B cell (primary cell): Measurements from ENCODE around the gene TCF23. TPM values are rescaled to one million over a fixed set of nuclear protein-coding genes. Genes with fewer than 3 reads are reported as not detected.

ENCODE experiments used
- ATAC-seq: fragments of 200-7000 bp; cut with Tn5 transposase; one replicate; pipeline ENCODE4 v1.10.0; 2021; ENCODE audit warnings: low read depth, mild to moderate bottlenecking, moderate number of reproducible peaks, moderate library complexity
- CTCF ChIA-PET: fragments of 350-600 bp; sonication (Branson Sonifier 250); formaldehyde crosslinking; loops from one replicate; lab custom pipeline; 2021; ENCODE audit warnings: antibody characterized with exemption, inconsistent platforms; lab: Charles Lee
- POLR2A ChIA-PET: fragments of 350-600 bp; sonication (Branson Sonifier 250); formaldehyde crosslinking; loops from one replicate; lab custom pipeline; 2021; ENCODE audit warnings: antibody characterized with exemption; lab: Charles Lee
- DNase-seq: peaks from one replicate; pipeline ENCODE4 v3.0.0; 2013
- H2AFZ ChIP-seq: 2 replicates; pipeline ENCODE4 v1.6.1; 2012; ENCODE audit warnings: mild to moderate bottlenecking, low read depth, low read length; ENCODE audit not compliant: insufficient read depth, poor library complexity, severe bottlenecking
- H3K27ac ChIP-seq, 2 donors: 1 replicate in 1 of 2; 2 replicates in 1 of 2; pipeline ENCODE4 v1.5.1; 2012 to 2013; ENCODE audit warnings: low read length in 2 of 2, mild to moderate bottlenecking in 2 of 2, moderate library complexity in 1 of 2
- H3K27me3 ChIP-seq, 4 experiments: fragments of 200-600 bp in 1 of 4; sonication (generic) in 1 of 4; replicated peaks in 1 of 4; 1 replicate in 2 of 4; 2 replicates in 2 of 4; pipeline versions ENCODE4 v1.6.1 to v1.7.0; 2013 to 2016; ENCODE audit warnings: low read length in 3 of 4, mild to moderate bottlenecking in 2 of 4, mixed read lengths in 1 of 4, moderate library complexity in 1 of 4; ENCODE audit not compliant: insufficient read depth in 4 of 4, control insufficient read depth in 3 of 4; ENCODE audit errors: control extremely low read depth in 1 of 4
- H3K36me3 ChIP-seq, 2 experiments: replicated peaks in 1 of 2; 1 replicate in 1 of 2; 2 replicates in 1 of 2; pipeline versions ENCODE4 v1.6.1 to v1.7.1; 2013; ENCODE audit warnings: low read length in 1 of 2; ENCODE audit not compliant: insufficient read depth in 2 of 2, control insufficient read depth in 1 of 2; ENCODE audit errors: control extremely low read depth in 1 of 2, extremely low read depth in 1 of 2
- H3K4me1 ChIP-seq, 2 donors: fragments of 200-600 bp in 1 of 2; sonication (generic) in 1 of 2; 1 replicate in 1 of 2; 2 replicates in 1 of 2; pipeline versions ENCODE4 v1.5.1 to v1.6.1; 2013 to 2017; ENCODE audit warnings: low read length in 2 of 2; ENCODE audit not compliant: control insufficient read depth in 2 of 2, insufficient read depth in 2 of 2
- H3K4me2 ChIP-seq: replicated peaks from 2 replicates; pipeline ENCODE3; 2012; ENCODE audit warnings: mild to moderate bottlenecking, low read depth, low read length; ENCODE audit not compliant: poor library complexity, severe bottlenecking
- H3K4me3 ChIP-seq, 5 experiments: fragments of 200-600 bp in 1 of 5; sonication (generic) in 1 of 5; 1 replicate in 3 of 5; 2 replicates in 2 of 5; pipeline versions ENCODE4 v1.5.1 to v1.7.0; 2011 to 2016; ENCODE audit warnings: low read length in 4 of 5, mild to moderate bottlenecking in 4 of 5, low read depth in 2 of 5, control low read depth in 1 of 5, moderate library complexity in 1 of 5; ENCODE audit not compliant: insufficient read depth in 1 of 5; ENCODE audit errors: control extremely low read depth in 1 of 5, extremely low read depth in 1 of 5
- H3K79me2 ChIP-seq: fragments of 200-600 bp; sonication (generic); one replicate; pipeline ENCODE4 v1.6.0; 2016; ENCODE audit warnings: low read length; ENCODE audit not compliant: control insufficient read depth, insufficient read depth
- H3K9ac ChIP-seq: fragments of 200-600 bp; sonication (generic); 2 replicates; pipeline ENCODE4 v1.6.1; 2017; ENCODE audit warnings: mild to moderate bottlenecking, low read length, moderate library complexity
- H3K9me3 ChIP-seq, 3 donors: one replicate each; pipeline versions ENCODE4 v1.6.1 to v1.7.1; 2013; ENCODE audit warnings: low read length in 2 of 3; ENCODE audit not compliant: control insufficient read depth in 2 of 3, insufficient read depth in 1 of 3; ENCODE audit errors: control extremely low read depth in 1 of 3
- H4K20me1 ChIP-seq: 2 replicates; pipeline ENCODE4 v1.6.0; 2012; ENCODE audit warnings: mild to moderate bottlenecking, low read length; ENCODE audit not compliant: insufficient read depth, control insufficient read depth, poor library complexity, severe bottlenecking
- H3K27ac Mint-ChIP-seq: one replicate; pipeline ENCODE4 v1.8.0; 2021; ENCODE audit warnings: mixed read lengths
- H3K27me3 Mint-ChIP-seq: one replicate; pipeline ENCODE4 v1.8.0; 2021; ENCODE audit warnings: mixed read lengths
- H3K4me1 Mint-ChIP-seq: one replicate; pipeline ENCODE4 v1.8.0; 2021; ENCODE audit warnings: mixed read lengths
- H3K4me3 Mint-ChIP-seq: one replicate; pipeline ENCODE4 v1.8.0; 2021; ENCODE audit warnings: mixed read lengths
- H3K9me3 Mint-ChIP-seq: one replicate; pipeline ENCODE4 v1.8.0; 2022; ENCODE audit warnings: mixed read lengths; ENCODE audit not compliant: insufficient read depth
- CTCF ChIP-seq: fragments of 200-600 bp; IDR thresholded peaks from one replicate; pipeline ENCODE4 v1.8.0; 2022; ENCODE audit warnings: antibody characterized with exemption, mild to moderate bottlenecking
- EZH2 ChIP-seq: IDR thresholded peaks from 2 replicates; pipeline ENCODE4 v1.6.1; 2012; ENCODE audit warnings: borderline replicate concordance, low read depth, mild to moderate bottlenecking, moderate library complexity, low read length; ENCODE audit not compliant: insufficient read depth, poor library complexity, severe bottlenecking
- WGBS: methylation state at CpG from one replicate; pipeline ENCODE4 v1.1.5; 2013; ENCODE audit warnings: missing lambda C conversion rate; ENCODE audit not compliant: insufficient coverage; 5-methylcytosine and 5-hydroxymethylcytosine counted together
- intact Hi-C: fragments of 100-400 bp; cut with micrococcal nuclease; formaldehyde crosslinking; loops from one replicate; pipeline ENCODE4 v1.10.0; 2022
- polyA plus RNA-seq: library from polyadenylated mRNA; depleted of rRNA; stranded (reverse); fragments of >200 nt; gene quantifications from 2 replicates; pipeline ENCODE4 v1.2.3, GENCODE V29; 2012
- total RNA-seq, 2 donors: library from RNA; stranded (reverse); fragments of 120-200 nt in 1 of 2; gene quantifications; 1 replicate in 1 of 2; 2 replicates in 1 of 2; pipeline versions ENCODE4 v1.2.3 to v1.2.4, GENCODE V29; 2013 to 2022

Gene TCF23
- total and polyA plus RNA-seq, 2 donors (not counting 1 experiment from before 2014, with no cell fraction given), result 0.10 TPM; not detected in 1

GRCh38 chr2:27177441-27178351 is 28.9 kb downstream of the TCF23 start:
- H3K4me1 ChIP-seq, result no peaks in the 10 kb centered on the region
- no peak overlapping the region for H3K4me2 ChIP-seq
- no peak overlapping the region for H3K27ac ChIP-seq
- Mint-ChIP-seq H3K9me3 (no peaks in the 10 kb centered on the region), H3K27ac (no peak overlapping the region), H3K4me1 (no peaks in the 10 kb centered on the region), H3K27me3 (peaks cover 35% of the 10 kb centered on the region), H3K4me3 (no peak overlapping the region)
- H3K9ac ChIP-seq, result no peak overlapping the region
- H3K36me3 ChIP-seq, result no peaks in the 10 kb centered on the region
- no peaks in the 10 kb centered on the region for H3K79me2 ChIP-seq
- WGBS, result 89% methylated on average over 10 of the region's 15 CpGs
- CTCF ChIA-PET, result no interaction called here
- DNase-seq (no peak), ATAC-seq (no peak)
- peaks cover 0 to 14% (median 6%) of the 10 kb centered on the region in 4 experiments for H3K27me3 ChIP-seq
- no peak for TF ChIP-seq CTCF
- no peak for TF ChIP-seq EZH2
- no peak overlapping the region for H2AFZ ChIP-seq
- no peaks in the 10 kb centered on the region for H4K20me1 ChIP-seq
- no peaks in the 10 kb centered on the region for H3K9me3 ChIP-seq
- no peak overlapping the region for H3K4me3 ChIP-seq
- POLR2A ChIA-PET, result no interaction called here
- intact Hi-C loops, result no loop called here

- Histone ChIP-seq H4K20me1 (no peaks in the 10 kb centered on the region), H3K79me2 (no peaks in the 10 kb centered on the region), H2AFZ (no peak overlapping the region), H3K9ac (no peak overlapping the region), H3K27ac (no peak overlapping the region), H3K36me3 (no peaks in the 10 kb centered on the region), H3K4me3 (no peak overlapping the region), H3K9me3 (no peaks in the 10 kb centered on the region), H3K4me1 (no peaks in the 10 kb centered on the region), H3K4me2 (no peak overlapping the region), H3K27me3 (peaks cover 0 to 14% (median 6%) of the 10 kb centered on the region in 4 experiments)
- DNase-seq (no peak), ATAC-seq (no peak)
- no peaks in the 10 kb centered on the region for H3K4me1 Mint-ChIP-seq
- H3K27ac Mint-ChIP-seq, result no peak overlapping the region
- intact Hi-C loops, result no loop called here
- H3K4me3 Mint-ChIP-seq, result no peak overlapping the region
- H3K9me3 Mint-ChIP-seq, result no peaks in the 10 kb centered on the region
- peaks cover 35% of the 10 kb centered on the region for H3K27me3 Mint-ChIP-seq
- TF ChIP-seq EZH2, result no peak
- TF ChIP-seq CTCF, result no peak
- POLR2A ChIA-PET, result no interaction called here
- CTCF ChIA-PET, result no interaction called here
- no CpG with 5 or more reads among the region's 3 CpGs for WGBS
These were observed 29.7 kb downstream of the TCF23 start for GRCh38 chr2:27178469-27178868.
